ENCODE data around the gene PDE4B.

GRCh38 chr1:66291531-66291864, 498.8 kb downstream of the PDE4B start:
- no peak for TF ChIP-seq POLR2A (IDR thresholded peaks at IDR 0.05)
- TF ChIP-seq CTCF (IDR thresholded peaks at IDR 0.05) = no peak
